HepG2 (cell line): Measurements from ENCODE around the gene HIF1AN. TPM values are rescaled to one million over a fixed set of nuclear protein-coding genes. Genes with fewer than 3 reads are reported as not detected.

Experiments used
- ATAC-seq: fragments of 200-7000 bp; cut with Tn5 transposase; 3 replicates; pipeline ENCODE4 v1.9.1; 2020; ENCODE audit warnings: mild to moderate bottlenecking, moderate library complexity
- BruUV-seq: library from RNA; stranded (reverse); fragments of 400-500 nt; replicated peaks from 2 replicates; lab custom pipeline; 2021; lab: Mats Ljungman, UMichigan
- CTCF ChIA-PET: fragments of 300-600 bp; formaldehyde crosslinking; extraction: SDS; loops from one replicate; lab custom pipeline; 2021; ENCODE audit warnings: low total read pairs, inconsistent platforms, low intra/inter-chr PET ratio; lab: Yijun Ruan, JAX
- POLR2A ChIA-PET: fragments of 350-600 bp; sonication (Branson Sonifier 250); formaldehyde crosslinking; loops from one replicate; lab custom pipeline; 2020; ENCODE audit warnings: antibody characterized with exemption, inconsistent platforms; lab: Yijun Ruan, JAX
- DNase-seq: peaks from one replicate; pipeline ENCODE4 v3.0.0-alpha.2; 2015; ENCODE audit warnings: low spot score
- FAIRE-seq: peaks from 3 replicates; lab custom pipeline; 2011; peaks lifted over from hg19 to GRCh38; lab: Jason Lieb, UNC
- H2AFZ ChIP-seq: one replicate; pipeline ENCODE4 v1.6.1; 2011; ENCODE audit warnings: low read length, inconsistent platforms
- H3K27ac ChIP-seq: fragments of 300-600 bp; 3 replicates; pipeline ENCODE4 v1.8.0; 2011; ENCODE audit warnings: mixed run types, mild to moderate bottlenecking, mixed read lengths, low read length, inconsistent platforms; ENCODE audit not compliant: insufficient read depth; ENCODE audit errors: extremely low read length
- H3K27me3 ChIP-seq, 2 experiments: fragments of 200-600 bp in 1 of 2; 2 replicates in 1 of 2; 3 replicates in 1 of 2; pipeline versions ENCODE4 v1.6.0 to v1.8.0; 2011; ENCODE audit warnings: low read length in 2 of 2, mild to moderate bottlenecking in 2 of 2, moderate library complexity in 2 of 2, inconsistent platforms in 1 of 2; ENCODE audit not compliant: insufficient read depth in 2 of 2, control insufficient read depth in 1 of 2
- H3K36me3 ChIP-seq, 2 experiments: fragments of 200-600 bp in 1 of 2; replicated peaks in 1 of 2; 2 replicates in 1 of 2; 3 replicates in 1 of 2; pipeline versions ENCODE4 v1.5.1 to v1.8.0; 2011; ENCODE audit warnings: low read length in 2 of 2, inconsistent platforms in 1 of 2; ENCODE audit not compliant: insufficient read depth in 2 of 2, control insufficient read depth in 1 of 2
- H3K4me1 ChIP-seq: 2 replicates; pipeline ENCODE4 v1.5.1; 2012; ENCODE audit warnings: low read length, inconsistent platforms; ENCODE audit not compliant: insufficient read depth
- H3K4me2 ChIP-seq: 2 replicates; pipeline ENCODE4 v1.6.0; 2011; ENCODE audit warnings: low read depth, low read length, inconsistent platforms
- H3K4me3 ChIP-seq, 3 experiments: fragments of 200-600 bp in 1 of 3; sonication (generic), shearing (Covaris generic) in 1 of 3; replicated peaks in 1 of 3; 2 replicates each; pipeline ENCODE4 v1.5.1; 2011 to 2016; ENCODE audit warnings: low read length in 3 of 3, inconsistent platforms in 2 of 3, low read depth in 2 of 3, mild to moderate bottlenecking in 2 of 3, control low read depth in 1 of 3, mixed read lengths in 1 of 3; ENCODE audit not compliant: insufficient read depth in 1 of 3
- H3K79me2 ChIP-seq: one replicate; pipeline ENCODE4 v1.6.1; 2011; ENCODE audit warnings: low read length, inconsistent platforms; ENCODE audit not compliant: insufficient read depth
- H3K9ac ChIP-seq: 2 replicates; pipeline ENCODE4 v1.6.0; 2011; ENCODE audit warnings: mild to moderate bottlenecking, low read depth, low read length, inconsistent platforms; ENCODE audit not compliant: insufficient read depth
- H3K9me3 ChIP-seq: 2 replicates; pipeline ENCODE4 v1.5.1; 2012; ENCODE audit warnings: mild to moderate bottlenecking, low read length
- H4K20me1 ChIP-seq: 2 replicates; pipeline ENCODE4 v1.6.0; 2011; ENCODE audit warnings: inconsistent platforms, mild to moderate bottlenecking, low read length, moderate library complexity; ENCODE audit not compliant: insufficient read depth
- KLF13 ChIP-seq: sonication (generic); formaldehyde crosslinking; IDR thresholded peaks from 2 replicates; pipeline ENCODE4 v1.4.0; 2020; ENCODE audit warnings: mild to moderate bottlenecking, missing genetic modification reagents
- RARG ChIP-seq: sonication (generic); formaldehyde crosslinking; IDR thresholded peaks from 2 replicates; pipeline ENCODE4 v1.4.0; 2020; ENCODE audit warnings: low read depth, mild to moderate bottlenecking, missing genetic modification reagents
- SMAD1 ChIP-seq: sonication (generic); formaldehyde crosslinking; IDR thresholded peaks from 2 replicates; pipeline ENCODE4 v1.4.0; 2020; ENCODE audit warnings: missing genetic modification reagents, low read depth, mild to moderate bottlenecking, borderline replicate concordance
- SMARCE1 ChIP-seq: fragments of 450-650 bp; IDR thresholded peaks from 2 replicates; pipeline ENCODE4 v1.6.1; 2017; ENCODE audit warnings: borderline replicate concordance
- ZBTB7A ChIP-seq: sonication (generic); formaldehyde crosslinking; IDR thresholded peaks from 2 replicates; pipeline ENCODE4 v1.8.0; 2022; ENCODE audit warnings: mild to moderate bottlenecking, missing genetic modification reagents
- ZNF180 ChIP-seq: sonication (generic); formaldehyde crosslinking; IDR thresholded peaks from 2 replicates; pipeline ENCODE4 v1.4.0; 2020; ENCODE audit warnings: low read depth, missing genetic modification reagents, borderline replicate concordance
- ZNF264 ChIP-seq: sonication (generic); formaldehyde crosslinking; IDR thresholded peaks from 2 replicates; pipeline ENCODE4 v1.4.0; 2020; ENCODE audit warnings: missing genetic modification reagents
- ZNF367 ChIP-seq: sonication (generic); formaldehyde crosslinking; IDR thresholded peaks from 2 replicates; pipeline ENCODE4 v1.4.0; 2020; ENCODE audit warnings: missing genetic modification reagents, borderline replicate concordance
- WGBS: methylation state at CpG from one replicate; pipeline ENCODE4 v1.1.6; 2017; ENCODE audit warnings: low lambda C conversion rate; 5-methylcytosine and 5-hydroxymethylcytosine counted together
- in situ Hi-C: cut with HindIII; loops from 2 replicates; pipeline ENCODE4 v1.10.0; 2017; ENCODE audit warnings: low pct_unique_long_range_greater_than_20kb; ENCODE audit not compliant: extremely low pct_ligation_motif_present
- intact Hi-C: fragments of 100-400 bp; cut with micrococcal nuclease; formaldehyde crosslinking; loops from one replicate; pipeline ENCODE4 v1.10.0; 2022; ENCODE audit not compliant: unreplicated experiment
- polyA plus RNA-seq, 8 experiments: library from polyadenylated mRNA; depleted of rRNA in 3 of 8; stranded (reverse) in 7 of 8; unstranded in 1 of 8; fragments of >200 nt; fragmentation: Illumina TruSeq in 4 of 8; extraction: Trizol in 4 of 8; gene quantifications; 2 replicates each; pipeline versions ENCODE4 v1.2.1 to v1.2.3, GENCODE V29; 2011 to 2016; ENCODE audit warnings: low read depth in 4 of 8, missing spikeins in 1 of 8, mixed read lengths in 1 of 8; ENCODE audit not compliant: insufficient read depth in 1 of 8
- total RNA-seq, 5 experiments: library from RNA; depleted of rRNA; stranded (reverse); fragments of >200 nt; fragmentation: Illumina TruSeq; extraction: Trizol; gene quantifications; 2 replicates each; pipeline ENCODE4 v1.2.3, GENCODE V29; 2016; ENCODE audit warnings: low read depth in 1 of 5
- TF ChIP-seq, protein P1 (sequence below), 2 experiments: sonication (generic) in 1 of 2; formaldehyde crosslinking in 1 of 2; IDR thresholded peaks; 2 replicates each; pipeline versions ENCODE4 v1.4.0 to v1.6.1; 2018 to 2020; ENCODE audit warnings: missing genetic modification reagents in 2 of 2, borderline replicate concordance in 1 of 2, low read depth in 1 of 2, mild to moderate bottlenecking in 1 of 2, missing biosample characterization in 1 of 2
- TF ChIP-seq, protein P2 (sequence below): sonication (generic); formaldehyde crosslinking; IDR thresholded peaks from 2 replicates; pipeline ENCODE4 v1.4.0; 2020; ENCODE audit warnings: missing genetic modification reagents
- TF ChIP-seq, protein P3 (sequence below): sonication (generic); formaldehyde crosslinking; IDR thresholded peaks from 2 replicates; pipeline ENCODE4 v1.4.0; 2020; ENCODE audit warnings: mild to moderate bottlenecking, missing genetic modification reagents

HIF1AN gene
- total and polyA plus RNA-seq, 2 of the 13 experiments (the other 11 are each of a cell fraction or from before 2014, with no cell fraction given): 8.6 to 10.7 TPM

DNA sequence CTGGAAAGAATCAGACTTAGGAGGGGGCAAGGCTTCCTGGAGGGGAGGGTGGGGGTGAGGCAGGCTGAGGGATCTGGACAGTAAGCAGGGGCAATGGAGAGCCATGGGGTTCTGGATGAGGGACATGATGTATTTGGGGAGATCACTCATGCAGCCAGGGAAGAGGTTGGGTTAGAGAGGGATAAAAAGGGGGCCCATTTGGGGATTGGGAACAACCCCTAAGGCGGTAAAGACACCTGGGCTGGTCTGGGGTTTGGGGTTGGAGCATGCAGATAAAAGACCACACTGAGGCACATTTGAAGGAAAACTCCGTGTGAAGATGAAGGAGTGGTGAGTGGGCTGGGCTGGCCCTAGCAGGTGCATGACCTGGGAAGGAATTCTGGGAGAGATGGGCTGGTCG lies 30.8 kb downstream of the HIF1AN start:
- H2AFZ ChIP-seq: no peak overlapping the region
- ChIA-PET CTCF (no interaction called here), POLR2A (no interaction called here)
- FAIRE-seq: no peak
- no peak overlapping the region for H3K9ac ChIP-seq
- intact Hi-C loops (no loop called here), in situ Hi-C loops (no loop called here)
- peaks cover 2 to 19% of the 10 kb centered on the region in 2 experiments; a peak in 2 of 5 replicates for H3K27me3 ChIP-seq
- no peak overlapping the region for H3K4me3 ChIP-seq
- ATAC-seq: no peak
- TF ChIP-seq, protein P1, sequence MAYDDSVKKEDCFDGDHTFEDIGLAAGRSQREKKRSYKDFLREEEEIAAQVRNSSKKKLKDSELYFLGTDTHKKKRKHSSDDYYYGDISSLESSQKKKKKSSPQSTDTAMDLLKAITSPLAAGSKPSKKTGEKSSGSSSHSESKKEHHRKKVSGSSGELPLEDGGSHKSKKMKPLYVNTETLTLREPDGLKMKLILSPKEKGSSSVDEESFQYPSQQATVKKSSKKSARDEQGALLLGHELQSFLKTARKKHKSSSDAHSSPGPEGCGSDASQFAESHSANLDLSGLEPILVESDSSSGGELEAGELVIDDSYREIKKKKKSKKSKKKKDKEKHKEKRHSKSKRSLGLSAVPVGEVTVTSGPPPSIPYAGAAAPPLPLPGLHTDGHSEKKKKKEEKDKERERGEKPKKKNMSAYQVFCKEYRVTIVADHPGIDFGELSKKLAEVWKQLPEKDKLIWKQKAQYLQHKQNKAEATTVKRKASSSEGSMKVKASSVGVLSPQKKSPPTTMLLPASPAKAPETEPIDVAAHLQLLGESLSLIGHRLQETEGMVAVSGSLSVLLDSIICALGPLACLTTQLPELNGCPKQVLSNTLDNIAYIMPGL (CRISPR knock-in tag; IDR thresholded peaks at IDR 0.05; ENCODE audit: borderline replicate concordance in 1 of 2, low read depth in 1 of 2): no peak
- TF ChIP-seq RARG: no peak
- no peak for TF ChIP-seq KLF13
- TF ChIP-seq SMARCE1: no peak
- TF ChIP-seq ZBTB7A (CRISPR knock-in tag): no peak
- TF ChIP-seq ZNF367 (CRISPR knock-in tag): no peak
- TF ChIP-seq ZNF264 (CRISPR knock-in tag): no peak
- TF ChIP-seq ZNF180 (CRISPR knock-in tag): no peak
- TF ChIP-seq, protein P2, sequence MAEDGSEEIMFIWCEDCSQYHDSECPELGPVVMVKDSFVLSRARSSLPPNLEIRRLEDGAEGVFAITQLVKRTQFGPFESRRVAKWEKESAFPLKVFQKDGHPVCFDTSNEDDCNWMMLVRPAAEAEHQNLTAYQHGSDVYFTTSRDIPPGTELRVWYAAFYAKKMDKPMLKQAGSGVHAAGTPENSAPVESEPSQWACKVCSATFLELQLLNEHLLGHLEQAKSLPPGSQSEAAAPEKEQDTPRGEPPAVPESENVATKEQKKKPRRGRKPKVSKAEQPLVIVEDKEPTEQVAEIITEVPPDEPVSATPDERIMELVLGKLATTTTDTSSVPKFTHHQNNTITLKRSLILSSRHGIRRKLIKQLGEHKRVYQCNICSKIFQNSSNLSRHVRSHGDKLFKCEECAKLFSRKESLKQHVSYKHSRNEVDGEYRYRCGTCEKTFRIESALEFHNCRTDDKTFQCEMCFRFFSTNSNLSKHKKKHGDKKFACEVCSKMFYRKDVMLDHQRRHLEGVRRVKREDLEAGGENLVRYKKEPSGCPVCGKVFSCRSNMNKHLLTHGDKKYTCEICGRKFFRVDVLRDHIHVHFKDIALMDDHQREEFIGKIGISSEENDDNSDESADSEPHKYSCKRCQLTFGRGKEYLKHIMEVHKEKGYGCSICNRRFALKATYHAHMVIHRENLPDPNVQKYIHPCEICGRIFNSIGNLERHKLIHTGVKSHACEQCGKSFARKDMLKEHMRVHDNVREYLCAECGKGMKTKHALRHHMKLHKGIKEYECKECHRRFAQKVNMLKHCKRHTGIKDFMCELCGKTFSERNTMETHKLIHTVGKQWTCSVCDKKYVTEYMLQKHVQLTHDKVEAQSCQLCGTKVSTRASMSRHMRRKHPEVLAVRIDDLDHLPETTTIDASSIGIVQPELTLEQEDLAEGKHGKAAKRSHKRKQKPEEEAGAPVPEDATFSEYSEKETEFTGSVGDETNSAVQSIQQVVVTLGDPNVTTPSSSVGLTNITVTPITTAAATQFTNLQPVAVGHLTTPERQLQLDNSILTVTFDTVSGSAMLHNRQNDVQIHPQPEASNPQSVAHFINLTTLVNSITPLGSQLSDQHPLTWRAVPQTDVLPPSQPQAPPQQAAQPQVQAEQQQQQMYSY (CRISPR knock-in tag): no peak
- TF ChIP-seq SMAD1 (CRISPR knock-in tag): no peak
- TF ChIP-seq, protein P3, sequence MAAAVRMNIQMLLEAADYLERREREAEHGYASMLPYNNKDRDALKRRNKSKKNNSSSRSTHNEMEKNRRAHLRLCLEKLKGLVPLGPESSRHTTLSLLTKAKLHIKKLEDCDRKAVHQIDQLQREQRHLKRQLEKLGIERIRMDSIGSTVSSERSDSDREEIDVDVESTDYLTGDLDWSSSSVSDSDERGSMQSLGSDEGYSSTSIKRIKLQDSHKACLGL (CRISPR knock-in tag): no peak
- H4K20me1 ChIP-seq: no peaks in the 10 kb centered on the region
- 9% methylated on average over 3 of the region's 3 CpGs for WGBS
- no peaks in the 10 kb centered on the region for H3K79me2 ChIP-seq
- no TSS peak for BruUV-seq
- no peak overlapping the region for H3K27ac ChIP-seq
- H3K4me1 ChIP-seq: peaks cover 27% of the 10 kb centered on the region
- DNase-seq: no peak
- no peaks in the 10 kb centered on the region for H3K36me3 ChIP-seq
- no peaks in the 10 kb centered on the region for H3K9me3 ChIP-seq
- no peak overlapping the region for H3K4me2 ChIP-seq
